Stimulated activated CD4-positive, alpha-beta T cell treated with anti-CD3 and anti-CD28 coated beads, Interleukin-1b, Interleukin-23, amount 100 ng/mL, for 24 hours (primary cell): ENCODE data around the gene AK5.

Experiments used
- DNase-seq, 4 experiments: peaks; one replicate each; pipeline ENCODE4 v3.0.0-alpha.2; 2020; ENCODE audit warnings: low read depth in 4 of 4, low spot score in 1 of 4

AK5 gene

GRCh38 chr1:77538956-77539518 lies 257.2 kb downstream of the AK5 start:
- no peak for DNase-seq

DNA sequence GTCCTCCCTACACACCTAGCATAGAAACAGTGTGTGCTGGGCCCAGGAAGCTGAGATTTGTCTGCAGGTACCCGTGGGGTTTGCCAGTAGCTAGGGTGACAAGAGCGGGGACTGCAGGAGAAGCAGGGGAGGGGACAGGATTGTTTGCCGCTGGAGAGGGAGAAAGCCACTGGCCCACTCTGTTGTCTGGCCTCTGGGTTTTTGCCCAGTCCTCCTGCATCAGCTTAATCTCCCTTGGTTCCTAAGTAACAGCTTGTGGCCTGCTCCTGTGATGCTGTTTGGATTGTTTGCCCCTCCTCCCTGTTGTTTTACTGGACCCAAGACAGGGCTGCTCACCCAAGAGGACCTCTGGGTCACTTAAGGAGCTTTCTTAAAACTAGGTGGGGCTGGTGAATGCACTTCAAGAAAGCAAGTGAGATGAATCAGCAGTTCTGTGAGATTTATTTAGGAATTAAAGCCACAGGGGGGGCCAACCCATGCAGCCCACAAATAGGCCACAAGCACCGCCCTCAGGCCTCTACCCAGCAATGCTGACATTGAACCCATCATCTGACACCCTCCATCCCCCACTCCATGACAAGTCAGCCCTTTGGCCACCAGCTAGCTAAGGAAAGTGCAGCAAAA lies 257.8 kb downstream of the AK5 start:
- DNase-seq: no peak

DNA sequence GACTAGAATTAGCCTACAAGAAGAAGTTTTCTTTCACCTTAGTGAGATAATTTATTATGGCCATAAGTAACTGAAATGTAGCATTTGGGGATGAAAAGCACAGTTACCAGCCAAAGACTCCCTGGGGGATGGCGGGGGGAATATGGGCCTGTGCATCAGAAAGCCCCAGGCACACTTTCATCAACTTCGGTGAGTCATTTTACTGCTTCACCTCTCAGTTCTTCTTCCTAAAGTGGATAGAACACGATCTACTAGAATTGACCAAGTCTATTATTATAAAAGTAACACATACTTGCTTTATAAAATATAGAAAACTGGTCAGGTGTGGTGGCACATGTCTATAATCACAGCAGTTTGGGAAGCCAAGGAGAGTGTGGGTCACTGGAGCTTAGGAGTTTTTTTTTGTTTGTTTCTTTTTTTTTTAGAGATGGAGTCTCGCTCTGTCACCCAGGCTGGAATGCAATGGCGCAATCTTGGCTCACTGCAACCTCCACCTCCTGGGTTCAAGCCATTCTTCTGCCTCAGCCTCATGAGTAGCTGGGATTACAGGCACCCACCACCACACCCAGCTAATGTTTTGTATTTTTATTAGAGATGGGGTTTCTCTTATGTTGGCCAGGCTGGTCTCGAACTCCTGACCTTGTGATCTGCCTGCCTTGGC lies 258.8 kb downstream of the AK5 start:
- DNase-seq: no peak

- DNase-seq: no peak
These were observed 259.3 kb downstream of the AK5 start for GRCh38 chr1:77541162-77541545.

DNA sequence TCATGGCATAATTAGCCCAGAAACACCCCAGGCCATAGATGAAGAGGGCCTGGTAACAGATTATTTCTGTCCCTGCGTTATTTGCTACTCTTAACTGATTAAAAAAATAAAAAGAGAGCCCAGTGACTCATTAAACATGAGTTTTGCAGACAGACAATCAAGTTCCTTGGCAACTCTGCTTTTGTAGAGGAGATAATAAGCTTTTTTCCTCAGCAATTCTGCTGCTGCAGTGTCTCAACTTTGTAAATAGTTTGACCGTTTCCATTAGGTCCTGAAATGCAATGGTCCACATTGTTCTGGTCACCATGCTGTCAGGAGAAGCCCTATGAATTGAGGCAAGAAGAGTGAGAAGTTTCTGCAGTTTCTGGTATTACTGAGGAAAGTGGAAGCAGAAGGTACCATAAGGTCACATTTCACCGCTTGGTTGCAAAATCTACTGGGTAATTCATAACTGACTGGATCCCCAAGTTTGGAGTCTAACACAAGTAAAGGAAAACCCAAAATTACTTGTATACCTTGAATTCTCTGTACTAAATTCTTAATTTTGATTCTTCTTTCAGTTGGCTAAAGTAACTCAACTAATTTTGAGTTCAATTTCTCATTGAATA lies 261.1 kb downstream of the AK5 start:
- no peak for DNase-seq

DNA sequence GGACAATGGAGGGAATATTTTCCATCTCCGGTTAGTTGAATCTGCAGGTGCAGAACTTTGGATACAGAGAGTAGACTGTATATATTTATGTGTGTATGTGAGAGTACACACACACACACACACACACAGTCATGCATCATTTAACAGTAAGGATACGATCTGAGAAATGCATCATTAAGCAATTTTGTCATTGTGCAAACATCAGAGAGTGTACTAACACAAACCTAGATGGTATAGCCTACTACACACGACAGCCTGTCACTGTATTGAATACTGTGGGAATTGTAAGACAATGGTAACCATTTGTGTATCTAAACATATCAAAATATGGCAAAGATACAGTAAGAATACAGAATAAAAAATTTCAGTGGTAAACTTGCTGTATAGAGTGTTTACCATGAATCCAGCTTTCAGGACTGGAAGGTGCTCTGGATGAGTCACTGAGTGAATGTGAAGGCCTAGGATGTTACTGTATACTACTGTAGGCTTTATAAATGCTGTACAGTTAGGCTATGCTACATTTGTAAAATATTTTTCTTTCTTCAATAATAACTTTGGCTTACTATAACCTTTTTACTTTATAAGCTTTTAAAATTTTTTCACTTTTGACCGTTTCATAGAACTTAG lies 262.1 kb downstream of the AK5 start:
- DNase-seq: no peak

DNA sequence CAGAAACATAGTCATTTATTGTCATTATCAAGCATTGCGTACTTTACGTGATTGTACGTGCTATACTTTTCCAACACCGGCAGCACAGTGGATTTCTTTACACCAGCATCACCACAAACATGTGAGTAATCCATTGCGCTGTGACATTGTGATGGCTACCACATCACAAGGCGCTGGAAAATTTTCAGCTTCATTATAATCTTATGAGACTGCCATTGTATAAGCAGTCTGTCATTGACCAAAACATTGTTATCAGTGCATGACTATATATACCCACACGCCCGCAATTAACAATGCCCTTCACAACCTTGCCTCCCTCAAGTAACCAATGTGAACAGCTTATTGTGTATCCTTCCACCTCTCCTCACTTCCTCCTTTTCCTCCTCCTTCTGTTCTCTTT lies 263.0 kb downstream of the AK5 start:
- no peak for DNase-seq

GRCh38 chr1:77545970-77546369 lies 264.2 kb downstream of the AK5 start:
- DNase-seq: no peak

DNA sequence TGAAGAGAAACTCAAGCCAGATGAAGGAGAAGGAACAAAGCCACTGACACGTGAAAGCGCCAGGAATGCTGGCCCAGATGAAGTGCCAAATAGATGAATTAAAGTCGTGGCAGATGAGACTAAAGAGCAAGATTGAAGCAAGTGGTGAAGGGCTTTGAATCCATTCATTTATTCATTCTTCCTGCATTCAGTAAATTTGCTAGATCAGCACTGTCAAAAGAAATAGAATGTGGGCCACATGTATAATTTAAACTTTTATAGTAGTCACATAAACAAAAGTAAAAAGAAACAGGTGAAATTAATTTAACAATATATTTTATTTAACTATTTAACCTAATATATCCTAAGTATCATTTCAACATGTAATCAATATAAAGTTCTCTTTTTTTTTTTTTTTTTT lies 265.1 kb downstream of the AK5 start:
- no peak for DNase-seq

- no peak for DNase-seq
These were observed 266.5 kb downstream of the AK5 start for GRCh38 chr1:77548285-77548684.

- no peak for DNase-seq
These were observed 268.3 kb downstream of the AK5 start for GRCh38 chr1:77550135-77550534.

- no peak for DNase-seq
These were observed 270.8 kb downstream of the AK5 start for GRCh38 chr1:77552626-77553025.

DNA sequence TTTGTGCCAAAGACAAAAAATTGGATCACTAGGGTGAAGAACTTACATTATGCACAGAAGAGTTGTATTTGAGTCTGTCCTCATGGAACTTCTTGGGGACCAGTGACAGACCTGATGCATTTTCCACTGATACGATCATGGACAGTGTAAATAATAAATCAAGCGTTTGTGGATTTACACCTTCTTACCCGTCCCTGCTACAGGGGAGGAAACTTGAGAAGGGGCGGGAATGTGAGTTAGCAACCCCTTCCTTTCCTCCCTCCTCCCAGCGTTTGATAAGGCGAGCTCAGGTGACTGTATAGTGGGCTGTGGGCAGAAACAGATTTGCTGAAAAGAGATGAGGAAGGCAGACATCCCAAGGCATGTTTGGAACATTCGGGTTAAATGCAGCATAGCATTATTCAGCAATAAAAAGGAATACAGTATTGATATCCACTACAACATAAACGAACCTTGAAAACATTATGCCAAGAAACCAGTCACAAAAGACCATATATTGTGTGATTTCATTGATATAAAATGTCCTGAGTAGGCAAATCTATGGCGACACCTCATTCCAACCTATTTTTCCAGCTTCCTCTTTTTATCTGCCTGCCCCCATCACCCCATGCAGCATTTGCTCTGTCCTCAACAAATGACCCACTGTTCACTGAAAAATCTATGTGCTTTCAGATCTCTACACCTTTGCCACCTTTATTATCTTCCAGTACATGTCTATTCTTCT lies 271.9 kb downstream of the AK5 start:
- DNase-seq: no peak

GRCh38 chr1:77556045-77556444 lies 274.2 kb downstream of the AK5 start:
- no peak for DNase-seq

- no peak for DNase-seq
These were observed 275.2 kb downstream of the AK5 start for GRCh38 chr1:77557053-77557452.

DNA sequence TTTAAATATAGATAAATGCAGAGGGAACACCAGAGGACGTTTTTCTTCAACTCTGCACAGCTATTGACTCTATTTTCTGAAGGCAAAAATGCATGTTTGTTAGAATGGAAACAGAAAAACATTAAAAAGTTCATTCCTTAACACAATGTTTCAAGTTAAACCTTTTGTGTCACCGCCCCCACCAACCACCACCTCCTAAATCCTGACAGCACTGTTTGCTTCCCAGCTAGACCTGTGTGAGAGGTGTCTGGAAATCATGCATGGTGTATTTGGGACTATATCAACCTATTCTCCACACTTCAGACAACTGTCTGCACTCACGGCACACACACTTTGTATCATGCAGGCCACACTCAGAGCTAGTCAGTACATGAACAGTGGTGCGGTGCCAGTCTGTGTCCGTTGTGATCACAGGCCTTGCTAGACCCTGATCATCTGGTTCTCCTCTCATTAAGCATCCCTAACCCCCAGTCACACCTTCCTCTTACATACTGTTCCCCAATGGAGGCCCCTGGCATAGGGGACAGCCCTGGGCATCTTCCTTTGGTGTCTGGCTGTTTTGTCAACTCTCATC lies 276.9 kb downstream of the AK5 start:
- no peak for DNase-seq

GRCh38 chr1:77560741-77561140 lies 278.9 kb downstream of the AK5 start:
- DNase-seq: no peak

GRCh38 chr1:77562596-77563150 lies 280.9 kb downstream of the AK5 start:
- no peak for DNase-seq

DNA sequence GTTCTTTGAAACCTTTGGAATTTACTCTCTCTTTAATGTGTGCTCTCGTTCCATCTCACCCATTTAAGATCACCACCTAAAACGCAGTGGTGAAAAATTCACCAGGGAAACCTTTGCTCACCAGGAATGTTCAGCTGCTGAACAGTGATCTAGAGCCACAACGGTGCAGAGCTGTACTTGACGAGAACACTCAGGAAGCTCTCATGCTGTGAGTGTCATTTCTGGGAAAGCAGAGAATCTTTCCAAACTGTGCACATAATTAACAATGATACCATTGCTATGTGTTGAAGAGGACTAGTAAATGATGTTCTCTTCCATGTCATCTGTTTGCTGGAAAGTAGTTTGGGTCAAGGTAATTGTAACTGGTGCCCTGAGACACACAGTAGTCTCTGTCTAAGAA lies 283.5 kb downstream of the AK5 start:
- no peak for DNase-seq

DNA sequence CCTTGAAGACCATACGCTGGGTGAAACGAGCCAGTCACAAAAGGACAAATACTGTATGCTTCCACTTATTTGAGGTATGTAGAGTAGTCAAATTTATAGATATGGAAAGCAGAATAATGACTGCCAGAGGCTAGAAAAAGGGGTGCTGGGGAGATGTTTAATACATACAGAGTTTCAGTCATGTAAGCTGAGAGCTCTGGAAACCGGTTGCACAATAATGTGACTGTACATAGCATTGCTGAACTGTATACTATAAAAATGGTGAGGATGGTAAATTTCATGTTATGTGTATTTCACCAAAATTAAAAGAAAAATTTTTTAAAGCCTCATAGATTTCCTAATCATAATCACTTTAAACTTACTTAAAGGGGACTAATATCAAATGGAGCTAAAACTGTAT lies 289.8 kb downstream of the AK5 start:
- no peak for DNase-seq

DNA sequence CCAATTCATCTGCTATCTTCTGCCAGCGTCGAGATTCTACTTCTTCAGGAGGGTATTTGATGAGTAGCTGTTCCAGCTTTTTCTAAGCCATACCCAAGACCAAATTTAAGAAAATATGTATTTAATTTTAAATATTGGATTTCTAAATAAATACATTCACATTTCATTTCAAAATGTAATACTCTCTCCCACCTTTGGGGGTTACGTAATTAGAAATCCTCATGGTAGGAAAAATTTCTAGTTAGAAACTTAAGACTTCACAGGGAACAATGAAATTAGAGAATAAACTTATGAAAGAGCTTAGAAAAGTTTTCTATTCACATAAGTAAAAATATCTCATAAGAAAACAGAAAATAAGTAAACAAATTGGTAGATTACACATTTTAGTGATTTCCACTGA lies 297.7 kb downstream of the AK5 start:
- DNase-seq: no peak
